OCI-LY3 (cell line): ENCODE results near the gene PCA3.

Source experiments
- CTCF ChIP-seq: fragments of 200-600, 300-600 bp; sonication (generic); IDR thresholded peaks from 2 replicates; pipeline ENCODE4 v1.5.1; 2014; ENCODE audit warnings: antibody characterized with exemption, low read length, low read depth
- EZH2phosphoT487 ChIP-seq: fragments of 200-600 bp; shearing (Covaris generic); IDR thresholded peaks from 2 replicates; pipeline ENCODE4 v1.6.1; 2018; ENCODE audit warnings: antibody characterized with exemption, mixed run types, low read depth

GRCh38 chr9:76744336-76744735 lies 19.9 kb upstream of the PCA3 start:
- TF ChIP-seq CTCF, result no peak
- TF ChIP-seq EZH2phosphoT487, result no peak
